ENCODE results near the gene GM2A.

GM2A gene

DNA sequence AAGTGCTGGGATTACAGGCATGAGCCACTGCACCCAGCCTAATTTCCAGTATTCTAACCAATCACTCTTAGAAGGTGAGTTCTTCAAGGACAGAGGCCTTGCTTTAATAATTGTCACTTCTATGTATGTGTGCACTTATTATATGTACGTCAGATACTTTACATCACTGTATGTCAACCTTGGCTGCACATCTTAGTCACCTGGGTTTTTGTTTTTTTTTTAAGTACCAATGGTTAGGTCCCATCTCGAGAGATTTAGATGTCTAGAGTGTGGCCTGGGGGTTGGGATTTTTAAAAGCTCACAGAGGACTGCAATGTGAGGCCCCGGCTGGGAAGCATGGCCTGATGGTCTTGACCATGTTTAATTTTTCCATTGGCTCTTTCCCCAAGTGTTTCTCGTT, 9.9 kb upstream of the GM2A start:
- no peak overlapping the region for H3K14ac ChIP-seq (ENCODE audit: low read length)
- H3K9me3 ChIP-seq (replicated peaks in 1 of 2; ENCODE audit: control insufficient read depth in 2 of 2, insufficient read depth in 1 of 2, low read depth in 1 of 2, low read length in 2 of 2): no peaks in the 10 kb centered on the region
- no peak overlapping the region for H4K91ac ChIP-seq (ENCODE audit: low read depth, low read length, poor library complexity)
- no peak overlapping the region for H3K18ac ChIP-seq (ENCODE audit: low read length)
- H3K79me1 ChIP-seq (ENCODE audit: low read depth, low read length): no peaks in the 10 kb centered on the region
- H3K36me3 ChIP-seq (replicated peaks in 1 of 2; ENCODE audit: control insufficient read depth in 2 of 2, insufficient read depth in 2 of 2, low read length in 2 of 2): no peaks in the 10 kb centered on the region
- H3K4me3 ChIP-seq (ENCODE audit: low read length in 2 of 2): no peak overlapping the region
- H2BK120ac ChIP-seq (ENCODE audit: low read depth, low read length): no peak overlapping the region
- no peak overlapping the region for H3K27ac ChIP-seq (replicated peaks; ENCODE audit: low read length)
- no peaks in the 10 kb centered on the region for H3K4me1 ChIP-seq (ENCODE audit: control insufficient read depth in 2 of 2, insufficient read depth in 1 of 2, low read depth in 1 of 2, low read length in 2 of 2)
- no peak overlapping the region for H3K4ac ChIP-seq (ENCODE audit: low read length)
- H2BK15ac ChIP-seq (ENCODE audit: low read length): no peak overlapping the region
- WGBS, 2 donors (ENCODE audit: extremely low coverage in 2 of 2, insufficient read length in 2 of 2, insufficient replicate concordance in 1 of 2): no CpG with 5 or more reads among the region's 4 CpGs
- H3K9ac ChIP-seq (ENCODE audit: low read depth, low read length, poor library complexity): no peak overlapping the region
- H3K23ac ChIP-seq (ENCODE audit: low read depth, low read length, poor library complexity): no peak overlapping the region
- H3K27me3 ChIP-seq (ENCODE audit: control insufficient read depth in 3 of 3, insufficient read depth in 3 of 3, low read depth in 1 of 3, low read length in 3 of 3): peaks cover 0 to 25% (median 0%) of the 10 kb centered on the region in 3 experiments
- H4K8ac ChIP-seq (ENCODE audit: low read depth, low read length): no peak overlapping the region
- H2AFZ ChIP-seq (ENCODE audit: low read length): no peak overlapping the region
- no peak for DNase-seq (ENCODE audit: low spot score)
- no peak overlapping the region for H3K4me2 ChIP-seq (ENCODE audit: insufficient read depth, low read length, poor library complexity, severe bottlenecking)
- no peak overlapping the region for H2AK5ac ChIP-seq (ENCODE audit: low read depth, low read length)
- H2BK12ac ChIP-seq (ENCODE audit: low read length): no peak overlapping the region
- H2BK5ac ChIP-seq (ENCODE audit: low read length): no peak overlapping the region

DNA sequence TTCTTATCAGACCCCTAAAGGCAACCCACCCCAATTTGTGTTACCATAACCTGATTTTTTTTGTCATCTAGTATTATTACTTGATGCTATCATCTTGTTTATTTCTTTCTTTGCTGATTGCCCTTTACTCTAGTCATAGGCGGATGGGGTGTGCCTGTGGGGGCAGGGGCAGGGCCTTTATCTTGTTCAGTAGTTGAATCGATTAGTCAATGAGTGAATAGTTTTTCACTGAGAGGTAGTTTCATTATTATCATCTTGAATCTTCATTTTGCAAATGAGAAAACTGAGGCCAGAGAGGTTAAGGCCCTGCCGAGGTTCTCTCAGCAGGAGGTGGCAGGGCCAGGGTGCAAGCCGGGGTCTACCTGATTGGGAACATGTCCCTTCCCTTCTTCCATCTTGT, 9.4 kb upstream of the GM2A start:
- H2BK5ac ChIP-seq (ENCODE audit: low read length): no peak overlapping the region
- H2AK5ac ChIP-seq (ENCODE audit: low read depth, low read length): no peak overlapping the region
- H3K4me1 ChIP-seq (ENCODE audit: control insufficient read depth in 2 of 2, insufficient read depth in 1 of 2, low read depth in 1 of 2, low read length in 2 of 2): no peaks in the 10 kb centered on the region
- H2BK12ac ChIP-seq (ENCODE audit: low read length): no peak overlapping the region
- H3K36me3 ChIP-seq (replicated peaks in 1 of 2; ENCODE audit: control insufficient read depth in 2 of 2, insufficient read depth in 2 of 2, low read length in 2 of 2): no peaks in the 10 kb centered on the region
- WGBS, 2 donors (ENCODE audit: extremely low coverage in 2 of 2, insufficient read length in 2 of 2, insufficient replicate concordance in 1 of 2): no CpG with 5 or more reads among the region's 4 CpGs
- no peak overlapping the region for H3K14ac ChIP-seq (ENCODE audit: low read length)
- no peak overlapping the region for H3K4me2 ChIP-seq (ENCODE audit: insufficient read depth, low read length, poor library complexity, severe bottlenecking)
- H2AFZ ChIP-seq (ENCODE audit: low read length): no peak overlapping the region
- no peaks in the 10 kb centered on the region for H3K9me3 ChIP-seq (replicated peaks in 1 of 2; ENCODE audit: control insufficient read depth in 2 of 2, insufficient read depth in 1 of 2, low read depth in 1 of 2, low read length in 2 of 2)
- H3K4ac ChIP-seq (ENCODE audit: low read length): no peak overlapping the region
- no peak overlapping the region for H3K23ac ChIP-seq (ENCODE audit: low read depth, low read length, poor library complexity)
- DNase-seq (ENCODE audit: low spot score): no peak
- H3K9ac ChIP-seq (ENCODE audit: low read depth, low read length, poor library complexity): no peak overlapping the region
- no peak overlapping the region for H4K8ac ChIP-seq (ENCODE audit: low read depth, low read length)
- H2BK15ac ChIP-seq (ENCODE audit: low read length): no peak overlapping the region
- no peak overlapping the region for H2BK120ac ChIP-seq (ENCODE audit: low read depth, low read length)
- H3K79me1 ChIP-seq (ENCODE audit: low read depth, low read length): no peaks in the 10 kb centered on the region
- H3K18ac ChIP-seq (ENCODE audit: low read length): no peak overlapping the region
- no peak overlapping the region for H3K27ac ChIP-seq (replicated peaks; ENCODE audit: low read length)
- H3K27me3 ChIP-seq (ENCODE audit: control insufficient read depth in 3 of 3, insufficient read depth in 3 of 3, low read depth in 1 of 3, low read length in 3 of 3): peaks cover 0 to 23% (median 0%) of the 10 kb centered on the region in 3 experiments
- H3K4me3 ChIP-seq (ENCODE audit: low read length in 2 of 2): no peak overlapping the region
- H4K91ac ChIP-seq (ENCODE audit: low read depth, low read length, poor library complexity): no peak overlapping the region

- Histone ChIP-seq H4K8ac (ENCODE audit: low read depth, low read length) (no peak overlapping the region), H3K79me1 (ENCODE audit: low read depth, low read length) (no peaks in the 10 kb centered on the region), H2BK12ac (ENCODE audit: low read length) (no peak overlapping the region), H2BK5ac (ENCODE audit: low read length) (no peak overlapping the region), H3K27me3 (ENCODE audit: control insufficient read depth in 3 of 3, insufficient read depth in 3 of 3, low read depth in 1 of 3, low read length in 3 of 3) (peaks cover 0 to 21% (median 0%) of the 10 kb centered on the region in 3 experiments), H2BK15ac (ENCODE audit: low read length) (no peak overlapping the region), H2AK5ac (ENCODE audit: low read depth, low read length) (no peak overlapping the region), H3K4me1 (ENCODE audit: control insufficient read depth in 2 of 2, insufficient read depth in 1 of 2, low read depth in 1 of 2, low read length in 2 of 2) (no peaks in the 10 kb centered on the region), H3K9me3 (replicated peaks in 1 of 2; ENCODE audit: control insufficient read depth in 2 of 2, insufficient read depth in 1 of 2, low read depth in 1 of 2, low read length in 2 of 2) (no peaks in the 10 kb centered on the region), H2BK120ac (ENCODE audit: low read depth, low read length) (no peak overlapping the region), H3K18ac (ENCODE audit: low read length) (no peak overlapping the region), H4K91ac (ENCODE audit: low read depth, low read length, poor library complexity) (no peak overlapping the region), H2AFZ (ENCODE audit: low read length) (no peak overlapping the region), H3K9ac (ENCODE audit: low read depth, low read length, poor library complexity) (no peak overlapping the region), H3K36me3 (replicated peaks in 1 of 2; ENCODE audit: control insufficient read depth in 2 of 2, insufficient read depth in 2 of 2, low read length in 2 of 2) (no peaks in the 10 kb centered on the region), H3K4me2 (ENCODE audit: insufficient read depth, low read length, poor library complexity, severe bottlenecking) (no peak overlapping the region), H3K14ac (ENCODE audit: low read length) (no peak overlapping the region), H3K23ac (ENCODE audit: low read depth, low read length, poor library complexity) (no peak overlapping the region), H3K27ac (replicated peaks; ENCODE audit: low read length) (no peak overlapping the region), H3K4ac (ENCODE audit: low read length) (no peak overlapping the region), H3K4me3 (ENCODE audit: low read length in 2 of 2) (no peak overlapping the region)
- no CpG with 5 or more reads among the region's 3 CpGs for WGBS, 2 donors (ENCODE audit: extremely low coverage in 2 of 2, insufficient read length in 2 of 2, insufficient replicate concordance in 1 of 2)
- DNase-seq (ENCODE audit: low spot score): no peak
Measured at GRCh38 chr5:151244206-151244605, 8.8 kb upstream of the GM2A start.

DNA sequence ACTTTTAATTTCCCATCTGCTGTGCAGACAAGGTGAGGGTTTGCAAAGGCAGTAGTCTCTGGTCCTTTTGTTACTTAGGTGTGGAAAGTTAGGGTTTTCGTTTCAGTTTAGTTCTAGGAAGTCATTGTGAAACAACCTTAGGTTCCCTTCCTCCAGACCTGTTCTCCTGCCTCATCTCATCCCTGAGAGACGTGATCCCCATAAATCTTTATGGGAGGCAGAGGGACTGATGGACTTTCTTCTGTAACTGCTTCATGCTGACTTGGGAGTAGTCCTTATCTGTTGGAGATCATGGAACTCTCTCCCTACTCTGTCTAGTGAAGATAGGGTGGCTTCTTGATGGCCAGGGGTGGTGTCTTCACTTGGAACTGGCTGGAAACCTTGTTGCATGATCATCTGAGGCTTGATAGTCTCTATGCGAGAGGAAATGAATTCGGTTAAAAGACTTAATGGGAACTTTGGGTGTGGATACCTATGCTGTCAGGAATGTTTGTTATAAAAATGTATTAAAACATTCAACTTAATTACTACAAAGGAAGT, 7.2 kb upstream of the GM2A start:
- WGBS, 2 donors (ENCODE audit: extremely low coverage in 2 of 2, insufficient read length in 2 of 2, insufficient replicate concordance in 1 of 2): no CpG with 5 or more reads among the region's 4 CpGs

More for the DNA sequence above, 7.2 kb upstream of the GM2A start:
- Histone ChIP-seq H2AFZ (ENCODE audit: low read length) (no peak overlapping the region), H2AK5ac (ENCODE audit: low read depth, low read length) (no peak overlapping the region), H3K36me3 (replicated peaks in 1 of 2; ENCODE audit: control insufficient read depth in 2 of 2, insufficient read depth in 2 of 2, low read length in 2 of 2) (no peaks in the 10 kb centered on the region), H2BK15ac (ENCODE audit: low read length) (no peak overlapping the region), H3K79me1 (ENCODE audit: low read depth, low read length) (no peaks in the 10 kb centered on the region), H3K27ac (replicated peaks; ENCODE audit: low read length) (no peak overlapping the region), H3K14ac (ENCODE audit: low read length) (no peak overlapping the region), H4K8ac (ENCODE audit: low read depth, low read length) (no peak overlapping the region), H3K27me3 (ENCODE audit: control insufficient read depth in 3 of 3, insufficient read depth in 3 of 3, low read depth in 1 of 3, low read length in 3 of 3) (peaks cover 0 to 21% (median 0%) of the 10 kb centered on the region in 3 experiments), H2BK12ac (ENCODE audit: low read length) (no peak overlapping the region), H3K18ac (ENCODE audit: low read length) (no peak overlapping the region), H3K4me3 (ENCODE audit: low read length in 2 of 2) (no peak overlapping the region), H3K9ac (ENCODE audit: low read depth, low read length, poor library complexity) (no peak overlapping the region), H3K4me2 (ENCODE audit: insufficient read depth, low read length, poor library complexity, severe bottlenecking) (no peak overlapping the region), H3K4me1 (ENCODE audit: control insufficient read depth in 2 of 2, insufficient read depth in 1 of 2, low read depth in 1 of 2, low read length in 2 of 2) (no peaks in the 10 kb centered on the region), H2BK5ac (ENCODE audit: low read length) (no peak overlapping the region), H3K4ac (ENCODE audit: low read length) (no peak overlapping the region), H4K91ac (ENCODE audit: low read depth, low read length, poor library complexity) (no peak overlapping the region), H3K23ac (ENCODE audit: low read depth, low read length, poor library complexity) (no peak overlapping the region), H2BK120ac (ENCODE audit: low read depth, low read length) (no peak overlapping the region), H3K9me3 (replicated peaks in 1 of 2; ENCODE audit: control insufficient read depth in 2 of 2, insufficient read depth in 1 of 2, low read depth in 1 of 2, low read length in 2 of 2) (no peaks in the 10 kb centered on the region)
- DNase-seq (ENCODE audit: low spot score): no peak
